GM18861 (cell line): ENCODE results near the gene TTLL4.
"Not testable (repeated sequence)": the region's sequence is repeated elsewhere in the genome, so short reads cannot be mapped to it uniquely, and the experiment has no call there.

Experiments used
- ATAC-seq: cut with Tn5 transposase; IDR thresholded peaks from one replicate; pipeline ENCODE4 v1.9.1; 2021; ENCODE audit not compliant: unreplicated experiment

The TTLL4 gene

DNA sequence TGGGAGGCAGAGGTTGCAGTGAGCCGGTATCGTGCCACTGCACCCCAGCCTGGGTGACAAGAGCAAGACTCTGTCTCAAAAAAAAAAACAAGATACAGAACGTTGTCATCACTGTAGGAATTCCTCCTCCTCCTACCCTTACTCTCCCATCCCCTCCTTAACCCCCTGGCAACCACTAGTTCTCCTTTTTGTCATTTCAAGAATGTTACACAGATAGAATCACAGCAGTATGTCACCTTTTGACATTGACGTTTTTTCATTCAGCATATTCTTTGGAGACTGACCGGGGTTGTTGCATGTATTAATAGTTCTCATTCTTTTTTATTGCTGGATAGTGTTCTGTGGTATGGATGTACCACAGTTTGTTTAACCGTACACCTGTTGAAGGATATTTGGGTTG lies 32.4 kb downstream of the TTLL4 start:
- no peak for ATAC-seq

DNA sequence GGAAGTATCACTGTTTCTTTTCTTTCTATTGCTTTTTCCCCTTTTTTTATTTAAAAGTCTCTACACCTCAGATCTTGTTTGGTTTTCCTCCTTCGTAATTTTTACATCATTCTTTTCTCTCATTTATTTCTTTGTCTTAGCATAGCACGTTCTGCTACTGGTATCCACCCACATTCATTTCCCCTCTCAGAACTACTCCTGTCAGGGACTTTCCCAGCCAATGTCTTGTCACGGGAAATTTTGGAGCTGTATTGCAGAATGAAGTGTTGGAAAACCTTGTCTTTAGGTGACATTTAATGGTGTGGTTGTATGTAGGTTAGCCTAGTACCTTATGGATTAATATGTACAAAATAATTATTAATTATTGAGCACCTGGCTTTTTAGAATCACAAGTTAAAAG lies 34.0 kb downstream of the TTLL4 start:
- no peak for ATAC-seq

DNA sequence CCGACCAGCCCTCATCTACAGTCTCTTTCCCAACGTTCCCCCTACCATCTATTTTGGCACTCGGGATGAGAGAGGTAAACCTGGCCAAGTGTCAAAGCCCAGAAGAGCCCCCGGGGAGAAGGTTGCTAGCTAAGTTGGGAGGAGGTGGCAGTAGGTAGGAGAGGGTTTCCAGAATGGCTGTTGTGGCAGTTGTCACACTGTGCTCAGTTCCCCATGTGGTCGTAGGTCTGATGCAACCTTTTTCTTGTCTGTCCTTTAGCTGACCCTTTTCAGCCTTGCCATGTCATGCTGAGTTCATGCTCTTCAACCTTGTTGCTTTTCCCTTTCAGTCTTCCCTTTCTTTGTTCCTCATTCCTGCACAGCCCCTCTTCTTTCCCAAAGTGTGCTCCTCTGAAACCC lies 34.5 kb downstream of the TTLL4 start:
- no peak for ATAC-seq

DNA sequence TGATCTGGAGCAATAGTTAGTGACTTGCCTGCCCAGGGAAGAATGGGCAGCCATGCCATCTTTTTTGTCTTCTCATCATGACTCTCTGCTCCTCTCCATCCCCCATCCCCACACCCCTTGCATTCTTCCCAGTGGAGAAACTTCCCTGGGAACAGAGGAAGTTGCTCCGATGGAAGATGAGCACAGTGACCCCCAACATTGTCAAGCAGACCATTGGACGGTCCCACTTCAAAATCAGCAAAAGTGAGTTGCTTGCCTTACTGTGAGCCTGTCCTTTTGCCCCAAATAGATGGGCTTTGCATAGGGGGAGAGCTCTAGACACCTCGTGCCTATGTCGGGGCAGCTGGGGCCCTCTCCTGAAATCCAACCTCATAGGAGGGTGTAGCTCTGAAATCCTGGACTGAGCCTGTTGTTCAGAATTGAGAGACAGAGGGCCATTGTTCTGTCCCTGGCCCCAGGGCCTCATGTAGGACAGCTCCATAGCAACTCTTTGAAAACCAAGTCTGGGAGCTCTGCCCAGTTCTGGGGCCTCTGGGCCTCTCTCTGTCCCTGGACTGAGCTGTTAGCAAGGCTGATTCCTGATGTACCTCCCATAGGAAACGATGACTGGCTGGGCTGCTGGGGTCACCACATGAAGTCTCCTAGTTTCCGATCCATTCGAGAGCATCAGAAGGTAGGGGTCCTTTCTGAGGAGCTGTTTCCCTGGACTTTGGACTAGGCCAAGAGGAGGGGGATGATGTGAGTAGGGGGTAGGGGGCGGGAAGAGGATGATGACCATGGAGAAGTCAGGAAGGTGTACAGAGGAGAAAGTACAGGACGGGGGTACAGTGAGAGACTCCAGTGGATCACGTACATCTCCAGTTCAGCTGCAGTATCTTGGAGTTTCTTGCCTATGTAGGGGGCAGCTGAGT lies 35.2 kb downstream of the TTLL4 start:
- no peak for ATAC-seq

DNA sequence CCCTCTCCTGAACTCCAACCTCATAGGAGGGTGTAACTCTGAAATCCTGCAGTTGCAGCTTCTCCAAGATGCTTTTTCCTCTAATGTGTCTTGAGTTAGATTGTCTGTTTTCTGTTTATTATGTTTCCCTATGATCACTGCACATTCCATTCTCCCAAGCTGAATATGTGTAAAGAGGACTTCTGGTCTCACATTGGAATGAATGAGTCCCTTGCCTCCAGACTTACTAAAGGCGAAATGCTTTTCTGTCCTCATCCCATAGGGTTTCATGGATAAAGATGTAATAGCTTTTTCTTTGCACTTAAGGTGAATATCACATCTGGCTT lies 35.8 kb downstream of the TTLL4 start:
- no peak for ATAC-seq

DNA sequence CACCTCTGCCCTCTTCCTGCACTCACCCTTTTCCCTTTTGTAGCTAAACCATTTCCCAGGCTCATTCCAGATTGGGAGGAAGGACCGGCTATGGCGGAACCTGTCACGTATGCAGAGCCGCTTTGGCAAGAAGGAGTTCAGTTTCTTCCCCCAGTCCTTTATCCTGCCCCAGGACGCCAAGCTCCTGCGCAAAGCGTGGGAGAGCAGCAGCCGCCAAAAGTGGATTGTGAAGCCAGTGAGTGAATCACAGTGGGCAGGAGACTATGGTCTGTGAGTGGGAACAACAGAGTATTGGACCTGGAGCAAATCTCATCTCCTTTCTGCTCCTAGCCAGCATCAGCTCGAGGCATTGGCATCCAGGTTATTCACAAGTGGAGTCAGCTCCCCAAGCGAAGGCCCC lies 36.3 kb downstream of the TTLL4 start:
- ATAC-seq, result no peak

DNA sequence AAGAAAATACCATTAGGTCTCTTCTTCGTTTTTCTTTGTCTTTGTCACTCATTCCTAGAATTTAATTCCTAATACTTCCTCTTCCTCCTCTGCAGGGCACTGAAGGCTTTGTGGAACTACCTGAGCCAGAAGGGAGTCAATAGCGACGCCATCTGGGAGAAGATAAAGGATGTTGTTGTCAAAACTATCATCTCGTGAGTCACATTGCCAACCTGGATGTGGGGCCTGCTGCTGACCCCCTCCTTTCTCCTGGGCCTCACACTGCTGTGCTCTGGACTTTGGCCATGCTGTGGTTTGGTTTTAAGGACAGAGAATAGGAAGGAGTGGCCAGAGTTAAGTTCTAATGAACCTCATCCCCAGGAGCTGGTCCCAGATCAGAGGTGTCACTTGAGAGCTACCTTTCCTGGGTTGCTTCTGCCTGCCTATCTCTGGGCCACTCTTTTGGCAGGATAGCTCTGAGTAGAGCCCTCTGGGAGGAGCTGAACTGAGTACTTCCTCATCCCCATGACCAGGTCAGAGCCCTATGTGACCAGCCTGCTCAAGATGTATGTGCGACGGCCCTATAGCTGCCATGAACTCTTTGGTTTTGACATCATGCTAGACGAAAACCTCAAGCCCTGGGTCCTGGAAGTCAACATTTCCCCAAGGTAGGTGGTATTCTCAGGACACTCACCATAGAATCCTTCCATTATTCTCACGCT lies 38.3 kb downstream of the TTLL4 start:
- no peak for ATAC-seq

DNA sequence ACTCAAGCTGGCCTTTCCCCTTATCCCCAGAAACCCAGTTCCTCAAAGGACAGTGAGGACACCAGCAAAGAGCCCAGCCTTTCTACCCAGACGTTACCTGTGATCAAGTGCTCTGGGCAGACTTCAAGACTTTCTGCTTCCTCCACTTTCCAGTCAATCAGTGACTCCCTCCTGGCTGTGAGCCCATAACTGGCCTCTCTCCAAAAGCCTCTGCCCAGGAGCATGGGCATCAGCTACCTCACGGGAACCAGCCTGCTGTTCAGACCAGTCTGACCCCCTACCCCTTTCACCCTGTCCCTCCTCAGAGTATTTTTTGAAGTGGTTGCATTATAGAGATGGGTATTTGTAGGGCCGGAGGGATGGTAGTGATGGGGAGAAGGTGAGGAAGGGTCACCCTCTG lies 43.6 kb downstream of the TTLL4 start:
- no peak for ATAC-seq

DNA sequence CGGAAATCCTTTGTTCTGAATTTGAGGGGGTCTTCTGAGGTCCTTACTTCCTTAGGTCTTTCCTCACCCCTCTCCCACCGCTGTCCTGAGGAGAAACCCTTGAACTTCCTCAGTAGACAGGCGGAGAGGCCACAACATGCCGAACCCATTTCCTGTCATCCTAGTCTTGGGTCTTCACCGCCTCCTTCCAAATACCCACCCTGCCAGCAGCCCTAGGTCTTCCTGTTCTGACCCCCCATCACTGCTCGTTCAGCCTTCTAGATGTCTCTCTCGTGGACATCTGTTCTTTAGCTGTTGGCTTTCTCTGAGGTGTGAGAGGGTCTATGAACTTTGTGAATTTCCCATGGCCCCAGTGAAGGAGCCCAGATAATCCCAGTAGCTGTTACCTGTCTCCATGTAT lies 44.1 kb downstream of the TTLL4 start:
- no peak for ATAC-seq

DNA sequence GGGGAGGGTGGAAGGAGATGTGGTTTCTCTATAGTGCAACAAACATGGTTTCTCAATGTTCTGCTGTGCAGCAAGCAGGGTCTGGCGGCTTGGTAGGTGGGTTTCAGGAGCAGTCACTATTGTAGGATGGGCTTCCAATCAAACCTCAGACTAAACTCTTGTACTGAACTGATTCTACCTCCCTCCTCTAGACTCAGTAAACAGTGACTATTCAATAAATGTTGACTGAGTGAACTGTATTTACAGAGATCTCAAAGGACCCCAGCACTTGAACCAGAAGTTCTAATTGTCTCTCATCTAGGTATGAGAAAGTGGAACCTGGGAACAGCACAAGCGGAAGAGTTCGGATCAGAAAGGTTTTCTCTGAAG lies 44.5 kb downstream of the TTLL4 start:
- ATAC-seq, result no peak

DNA sequence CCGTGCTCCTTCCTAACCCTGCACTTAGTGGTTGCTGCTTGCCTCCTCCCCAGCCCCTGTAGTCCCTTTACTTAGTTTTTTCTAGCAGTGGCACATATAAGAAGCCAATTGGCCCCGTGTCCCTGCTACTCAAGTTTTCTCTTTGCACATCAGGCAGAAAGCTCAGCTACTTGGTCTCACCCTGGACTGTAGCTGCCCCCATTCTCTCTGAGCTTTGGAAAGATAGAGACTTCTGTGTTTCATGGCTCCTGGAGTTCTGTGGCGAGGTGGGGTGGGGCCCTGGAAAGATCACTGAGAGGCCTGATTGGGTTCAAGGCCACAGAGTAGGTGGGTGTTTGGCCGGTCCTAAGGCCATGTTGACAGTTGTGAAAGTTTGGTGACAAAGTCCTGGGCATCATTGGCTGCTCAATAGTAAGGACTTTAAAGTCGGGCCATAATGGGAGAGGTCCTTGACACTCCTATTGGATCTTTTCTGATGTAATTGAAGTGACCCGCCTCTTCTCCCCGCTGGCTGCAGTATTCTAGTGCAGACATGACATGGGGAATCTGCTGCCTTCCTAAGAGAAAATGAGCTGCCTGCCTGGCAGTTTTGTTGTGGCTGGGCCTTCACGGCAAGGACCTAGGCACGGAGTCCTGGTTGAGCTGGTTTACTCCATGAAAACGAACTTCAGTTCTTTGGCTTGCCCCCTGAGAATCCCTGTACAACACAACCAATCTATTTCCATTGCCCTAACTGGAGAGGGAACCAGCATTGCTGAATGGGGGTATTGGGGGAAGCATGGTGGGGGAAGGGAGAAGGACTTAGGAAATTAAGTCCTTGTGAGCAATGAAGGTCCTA lies 45.2 kb downstream of the TTLL4 start:
- no peak for ATAC-seq

DNA sequence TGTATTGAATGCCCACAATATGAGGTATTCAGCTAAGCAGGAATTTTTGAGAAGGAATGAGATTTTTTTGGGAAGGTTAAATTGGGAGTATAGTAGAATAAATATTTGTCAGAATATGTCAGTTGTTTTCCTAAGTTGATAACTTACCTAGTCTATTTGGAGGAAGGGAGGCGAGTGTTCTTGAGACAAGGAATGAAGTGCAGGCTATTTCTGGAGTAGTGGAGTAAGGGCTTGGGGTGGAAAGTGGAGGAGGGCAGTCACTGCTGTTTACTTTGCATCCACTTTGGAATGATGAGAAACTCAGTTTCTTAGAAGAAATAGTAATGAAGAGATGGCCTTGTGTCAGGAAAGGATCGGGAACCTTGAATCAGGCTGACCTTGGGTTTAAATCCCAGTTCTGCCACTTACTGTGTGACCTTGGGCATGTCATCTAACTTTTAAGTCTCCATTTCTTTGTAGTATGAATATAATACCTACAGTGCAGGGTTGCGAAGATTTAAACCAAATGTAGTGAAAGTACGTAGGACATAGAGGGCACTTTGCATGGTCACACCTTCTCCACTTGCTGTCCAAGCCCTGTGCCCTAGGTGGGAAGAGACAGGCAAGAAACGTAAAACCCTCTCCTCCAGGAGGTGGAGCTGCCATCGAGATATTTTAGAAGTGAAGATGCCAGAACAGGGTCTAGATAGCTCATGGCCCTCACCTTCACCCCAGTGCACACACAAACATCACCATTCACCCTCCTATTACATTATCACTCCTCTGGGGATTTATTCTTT lies 46.2 kb downstream of the TTLL4 start:
- no peak for ATAC-seq

DNA sequence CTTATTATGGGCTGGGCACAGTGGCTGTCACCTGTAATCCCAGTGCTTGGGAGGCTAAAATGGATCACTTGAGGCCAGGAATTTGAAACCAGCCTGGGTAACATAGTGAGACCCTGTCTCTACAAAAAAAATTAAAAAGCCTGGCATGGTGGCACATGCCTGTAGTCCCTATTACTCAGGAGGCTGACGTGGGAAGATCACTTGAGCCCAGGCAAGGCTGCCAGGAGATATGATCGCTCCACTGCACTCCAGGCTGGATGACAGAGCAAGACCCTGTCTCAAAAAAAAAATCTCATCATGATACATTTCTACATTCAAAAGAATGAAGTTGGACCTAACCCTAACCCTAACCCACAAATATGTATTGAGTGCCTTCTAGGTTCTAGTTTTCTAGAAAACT lies 51.2 kb downstream of the TTLL4 start:
- no peak for ATAC-seq

DNA sequence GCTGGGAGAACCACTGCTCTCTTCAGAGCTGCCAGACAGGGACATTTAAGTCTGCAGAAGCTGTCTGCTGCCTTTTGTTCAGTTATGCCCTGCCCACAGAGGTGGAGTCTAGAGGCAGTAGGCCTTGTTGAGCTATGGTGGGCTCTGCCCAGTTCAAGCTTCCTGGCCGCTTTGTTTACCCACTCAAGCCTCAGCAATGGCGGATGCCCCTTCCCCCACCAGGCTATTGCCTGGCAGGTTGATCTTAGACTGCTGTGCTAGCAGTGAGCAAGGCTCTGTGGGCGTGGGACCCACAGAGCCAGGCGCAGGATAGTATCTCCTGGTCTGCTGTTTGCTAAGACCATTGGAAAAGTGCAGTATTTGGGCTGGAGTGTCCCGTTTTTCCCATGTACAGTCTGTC lies 62.1 kb downstream of the TTLL4 start:
- ATAC-seq, result not testable (repeated sequence)

DNA sequence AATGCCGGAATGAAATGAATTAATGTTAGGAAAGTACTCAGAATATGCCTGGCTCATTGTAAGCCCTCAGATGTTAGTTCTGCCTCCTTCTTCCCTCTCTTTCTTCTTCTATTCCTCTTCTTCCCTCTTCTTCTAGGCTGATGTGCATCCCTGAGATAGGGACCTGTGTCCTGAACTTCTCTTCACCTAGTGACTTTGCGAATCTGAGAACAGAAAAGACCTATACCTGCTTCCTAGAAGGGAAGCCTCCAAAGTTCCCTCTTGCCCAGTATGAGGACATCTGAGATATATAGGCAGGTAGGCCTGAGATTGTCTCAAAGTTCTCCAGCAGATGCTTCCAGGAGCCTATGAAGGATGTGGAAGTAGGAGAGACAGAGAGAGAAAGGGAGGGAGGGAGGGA lies 63.2 kb downstream of the TTLL4 start:
- no peak for ATAC-seq

DNA sequence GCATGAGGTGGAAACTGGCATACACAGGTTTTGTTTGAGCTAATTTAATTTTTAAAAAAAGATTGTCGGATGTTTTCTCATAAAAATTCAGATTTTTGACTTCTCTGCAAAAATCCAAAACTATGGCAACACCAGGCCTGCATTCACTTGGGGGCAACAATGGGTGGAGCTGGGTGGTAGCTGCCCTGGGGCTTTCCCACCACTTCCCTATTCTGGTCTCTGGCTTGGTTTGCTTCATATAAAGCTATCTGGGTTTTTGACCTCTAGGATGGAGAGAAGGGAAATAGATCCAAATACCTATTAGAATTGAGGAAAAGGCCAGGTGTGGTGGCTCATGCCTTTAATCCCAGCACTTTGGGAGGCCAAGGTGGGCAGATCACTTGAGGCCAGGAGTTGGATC lies 65.9 kb downstream of the TTLL4 start:
- no peak for ATAC-seq

DNA sequence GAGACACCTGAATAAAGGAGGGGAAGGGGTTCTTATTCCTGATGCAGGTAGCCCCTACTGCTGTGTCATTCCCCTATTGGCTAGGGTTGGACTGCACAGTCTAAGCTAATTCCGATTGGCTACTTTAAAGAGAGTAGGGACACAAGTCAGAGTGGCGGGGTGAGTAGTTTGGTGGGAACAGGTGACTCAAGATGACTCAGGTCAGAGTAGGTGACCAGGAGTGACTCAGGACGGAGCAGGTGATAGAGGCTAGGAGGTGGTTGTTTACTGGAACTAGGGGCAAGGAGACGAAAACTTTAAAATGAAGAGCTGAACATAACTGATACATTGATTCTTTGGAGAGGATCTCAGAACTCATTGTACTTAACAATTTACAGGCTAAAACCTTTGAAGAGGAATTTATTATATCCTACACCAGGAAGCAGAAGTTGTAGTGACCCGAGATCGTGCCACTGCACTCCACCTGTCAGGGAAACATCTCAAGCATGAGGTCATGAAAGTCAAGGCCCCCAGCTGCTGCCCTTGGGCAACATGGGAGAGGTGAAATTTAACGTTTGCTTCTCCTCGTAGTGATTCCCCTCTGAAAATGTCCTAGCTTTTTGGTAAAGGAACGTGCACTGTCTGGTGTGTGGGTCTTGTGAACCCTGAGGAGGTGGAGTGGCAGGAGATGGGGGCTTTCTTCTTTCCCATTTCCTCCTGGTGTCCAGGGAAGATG lies 66.8 kb downstream of the TTLL4 start:
- no peak for ATAC-seq

DNA sequence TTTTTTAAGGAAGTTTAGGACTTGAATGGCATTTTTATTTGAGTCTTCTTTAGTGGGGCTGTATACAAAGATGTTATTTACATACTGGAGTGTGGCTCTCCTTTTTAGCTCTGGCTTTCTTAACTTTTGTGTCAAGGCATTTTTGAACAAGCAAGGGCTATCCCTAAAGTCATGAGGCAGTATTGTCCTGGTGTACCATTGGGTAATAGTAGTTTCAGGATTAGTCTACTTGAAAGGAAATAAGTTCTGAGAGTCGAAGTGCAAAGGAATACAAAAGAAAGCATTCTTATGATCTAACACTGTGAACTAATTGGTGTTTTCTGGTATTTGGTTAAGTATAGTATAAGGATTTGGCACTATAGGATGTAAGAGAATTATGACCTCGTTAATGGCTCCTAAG lies 69.4 kb downstream of the TTLL4 start:
- ATAC-seq, result no peak

DNA sequence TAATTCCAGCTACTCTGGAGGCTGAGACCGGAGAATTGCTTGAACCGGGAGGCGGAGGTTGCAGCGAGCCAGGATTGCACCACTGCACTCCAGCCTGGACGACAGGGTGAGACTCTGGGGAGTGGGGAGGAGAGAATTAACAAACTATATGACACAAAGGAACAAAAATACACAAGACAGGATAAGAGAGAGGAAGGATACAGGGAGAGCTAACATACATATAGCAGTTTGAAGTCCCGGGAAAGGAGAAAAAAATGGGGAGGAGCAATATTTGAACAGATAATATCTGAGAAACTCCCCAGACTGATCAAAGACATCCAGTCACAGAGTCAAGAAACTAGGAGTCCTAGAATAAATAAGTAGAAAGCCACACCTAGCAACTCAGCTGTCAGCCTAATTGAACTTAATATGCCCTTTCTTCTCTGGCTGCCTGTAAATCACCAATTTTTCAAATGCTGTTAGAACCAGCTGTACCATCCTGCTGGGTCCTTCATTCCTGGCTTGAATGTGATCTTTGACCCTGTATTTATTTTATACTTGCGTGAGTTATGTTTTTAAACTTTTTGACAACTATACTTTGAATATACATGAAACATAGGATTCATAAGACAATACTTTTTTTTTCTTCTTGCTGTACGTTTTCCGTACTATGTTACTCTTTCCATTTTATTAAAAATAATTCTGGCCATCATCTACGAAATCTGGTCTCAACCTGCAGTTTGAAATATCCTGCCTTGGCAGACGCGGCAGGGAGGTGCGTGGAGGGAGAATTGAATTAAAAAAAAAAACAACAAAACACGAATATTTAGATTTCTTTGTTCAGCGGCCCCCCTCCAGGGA lies 70.4 kb downstream of the TTLL4 start:
- ATAC-seq, result no peak
